Measurements from ENCODE around the gene VSIG10L2. TPM values are rescaled to one million over a fixed set of nuclear protein-coding genes. Genes with fewer than 3 reads are reported as not detected.

The VSIG10L2 gene
- total RNA-seq, 1 experiment from 2014 or later: not detected

- DNase-seq: no peak
- H3K27ac Mint-ChIP-seq (ENCODE audit: unreplicated experiment): no peak overlapping the region
- no peaks in the 10 kb centered on the region for H3K27me3 ChIP-seq (replicated peaks; ENCODE audit: control insufficient read depth, insufficient read depth, low read length)
- no TSS peak for BruUV-seq (replicated peaks)
- no peaks in the 10 kb centered on the region for H3K4me1 Mint-ChIP-seq (ENCODE audit: low read depth, unreplicated experiment)
- H3K9me3 ChIP-seq: no peaks in the 10 kb centered on the region
- intact Hi-C loops (cut with micrococcal nuclease; ENCODE audit: unreplicated experiment): no loop called here
- H3K36me3 ChIP-seq (ENCODE audit: control insufficient read depth, insufficient read depth, low read length): no peaks in the 10 kb centered on the region
- ChIA-PET POLR2A (no interaction called here), CTCF (interaction anchor here (1.1 to 1.6 kb wide), 2 partner anchors 126 to 258 kb away, joined by 3 to 7 read pairs; no protein-coding TSS in a partner anchor)
- no peak overlapping the region for H3K4me3 ChIP-seq (ENCODE audit: low read depth, low read length)
- H3K36me3 Mint-ChIP-seq (ENCODE audit: insufficient read depth, unreplicated experiment): no peaks in the 10 kb centered on the region
- no peak for TF ChIP-seq CTCF (IDR thresholded peaks at IDR 0.05; ENCODE audit: insufficient read depth in 1 of 2, low read depth in 1 of 2, low read length in 1 of 2, severe bottlenecking in 1 of 2, unreplicated experiment in 1 of 2)
- no peaks in the 10 kb centered on the region for H3K9me3 Mint-ChIP-seq (ENCODE audit: unreplicated experiment)
- no peak overlapping the region for H3K4me3 Mint-ChIP-seq (ENCODE audit: unreplicated experiment)
- no peaks in the 10 kb centered on the region for H3K27me3 Mint-ChIP-seq (ENCODE audit: insufficient read depth, unreplicated experiment)
- H3K4me1 ChIP-seq: no peaks in the 10 kb centered on the region
Observed at GRCh38 chr11:125935618-125936199, 10.1 kb upstream of the VSIG10L2 start.

- Mint-ChIP-seq H3K27ac (ENCODE audit: unreplicated experiment) (no peak overlapping the region), H3K36me3 (ENCODE audit: insufficient read depth, unreplicated experiment) (no peaks in the 10 kb centered on the region), H3K9me3 (ENCODE audit: unreplicated experiment) (no peaks in the 10 kb centered on the region), H3K4me1 (ENCODE audit: low read depth, unreplicated experiment) (peaks cover 5% of the 10 kb centered on the region), H3K4me3 (ENCODE audit: unreplicated experiment) (no peak overlapping the region), H3K27me3 (ENCODE audit: insufficient read depth, unreplicated experiment) (peaks cover 3% of the 10 kb centered on the region)
- POLR2A ChIA-PET: no interaction called here
- Histone ChIP-seq H3K4me1 (no peaks in the 10 kb centered on the region), H3K36me3 (ENCODE audit: control insufficient read depth, insufficient read depth, low read length) (no peaks in the 10 kb centered on the region), H3K4me3 (ENCODE audit: low read depth, low read length) (no peak overlapping the region), H3K9me3 (no peaks in the 10 kb centered on the region), H3K27me3 (replicated peaks; ENCODE audit: control insufficient read depth, insufficient read depth, low read length) (no peaks in the 10 kb centered on the region)
- no peak for DNase-seq
- no TSS peak for BruUV-seq (replicated peaks)
- intact Hi-C loops (cut with micrococcal nuclease; ENCODE audit: unreplicated experiment): no loop called here
- CTCF ChIA-PET: interaction anchor here (0.6 kb wide), 1 partner anchor 303 kb away, joined by 5 read pairs; no protein-coding TSS in a partner anchor
- no peak for TF ChIP-seq CTCF (IDR thresholded peaks at IDR 0.05; ENCODE audit: insufficient read depth in 1 of 2, low read depth in 1 of 2, low read length in 1 of 2, severe bottlenecking in 1 of 2, unreplicated experiment in 1 of 2)
Observed at GRCh38 chr11:125938418-125938817, 7.4 kb upstream of the VSIG10L2 start.

DNA sequence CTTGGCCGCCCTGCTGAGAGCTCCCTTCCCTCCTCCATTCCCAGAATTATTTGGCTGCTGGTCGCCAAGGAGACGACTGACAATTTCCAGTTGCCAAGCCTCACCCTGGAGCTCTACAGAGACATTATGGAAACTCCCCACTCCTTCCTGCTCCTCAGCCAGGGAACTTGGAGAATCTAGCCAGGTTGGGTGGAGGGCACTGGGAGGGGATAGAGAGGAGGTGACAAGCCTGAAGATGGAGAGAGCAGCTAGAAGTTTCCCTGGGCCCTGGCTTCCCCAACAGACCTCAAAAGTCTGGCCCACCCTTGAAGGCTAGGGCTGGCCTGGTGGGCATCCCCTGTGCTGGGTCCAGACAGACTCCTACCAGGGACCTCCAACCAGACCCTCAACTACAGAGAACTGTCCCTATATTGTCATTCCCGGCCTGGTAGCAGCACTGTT lies 6.7 kb upstream of the VSIG10L2 start:
- H3K9me3 ChIP-seq: no peaks in the 10 kb centered on the region
- H3K4me1 ChIP-seq: no peaks in the 10 kb centered on the region
- POLR2A ChIA-PET: interaction anchor here (0.5 kb wide), 1 partner anchor 256 kb away, joined by 3 read pairs; no protein-coding TSS in a partner anchor
- BruUV-seq (replicated peaks): no TSS peak
- H3K36me3 ChIP-seq (ENCODE audit: control insufficient read depth, insufficient read depth, low read length): no peaks in the 10 kb centered on the region
- CTCF ChIA-PET: no interaction called here
- intact Hi-C loops (cut with micrococcal nuclease; ENCODE audit: unreplicated experiment): no loop called here
- DNase-seq: no peak
- no peak overlapping the region for H3K27ac Mint-ChIP-seq (ENCODE audit: unreplicated experiment)
- H3K36me3 Mint-ChIP-seq (ENCODE audit: insufficient read depth, unreplicated experiment): no peaks in the 10 kb centered on the region
- H3K4me1 Mint-ChIP-seq (ENCODE audit: low read depth, unreplicated experiment): peaks cover 5% of the 10 kb centered on the region
- peaks cover 3% of the 10 kb centered on the region for H3K27me3 Mint-ChIP-seq (ENCODE audit: insufficient read depth, unreplicated experiment)
- no peaks in the 10 kb centered on the region for H3K9me3 Mint-ChIP-seq (ENCODE audit: unreplicated experiment)
- H3K4me3 Mint-ChIP-seq (ENCODE audit: unreplicated experiment): no peak overlapping the region
- no peak for TF ChIP-seq CTCF (IDR thresholded peaks at IDR 0.05; ENCODE audit: insufficient read depth in 1 of 2, low read depth in 1 of 2, low read length in 1 of 2, severe bottlenecking in 1 of 2, unreplicated experiment in 1 of 2)
- H3K27me3 ChIP-seq (replicated peaks; ENCODE audit: control insufficient read depth, insufficient read depth, low read length): 0 out of 2 replicates have a peak, but pooled peaks cover 1% of the 10 kb centered on the region
- no peak overlapping the region for H3K4me3 ChIP-seq (ENCODE audit: low read depth, low read length)

Data from Caco-2 (cell line).